ENCODE measurements around the gene PIGH. TPM values are rescaled to one million over a fixed set of nuclear protein-coding genes. Genes with fewer than 3 reads are reported as not detected.
A peak's percentile ranks its signal among the peaks of the same experiment; 100 is the strongest.
"Not testable (repeated sequence)": the region's sequence is repeated elsewhere in the genome, so short reads cannot be mapped to it uniquely, and the experiment has no call there.

PIGH gene
- total and polyA plus RNA-seq, 2 of the 13 experiments (the other 11 are each of a cell fraction or from before 2014, with no cell fraction given) = 30.0 to 43.5 TPM

DNA sequence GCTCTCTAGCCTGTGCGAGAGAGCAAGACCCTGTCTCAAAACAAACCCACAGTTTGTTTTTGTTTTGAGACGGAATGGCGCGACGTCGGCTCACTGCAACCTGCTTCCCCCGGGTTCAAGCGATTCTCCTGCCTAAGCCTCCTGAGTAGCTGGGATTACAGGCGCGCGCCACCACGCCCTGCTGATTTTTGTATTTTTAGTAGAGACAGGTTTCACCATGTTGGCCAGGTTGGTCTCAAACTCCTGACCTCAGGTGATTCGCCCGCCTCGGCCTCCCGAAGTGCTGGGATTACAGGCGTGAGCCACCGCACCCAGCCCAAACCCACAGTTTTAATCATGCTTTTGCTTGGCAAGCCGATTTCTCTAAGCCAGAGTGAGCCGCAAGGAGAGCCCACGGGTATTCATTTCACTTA is 500 bp upstream of the PIGH start:
- H3K9ac ChIP-seq (ENCODE audit: insufficient read depth, low read depth, low read length) = 0 out of 2 replicates have a peak overlapping the region, but pooled peaks have one; percentile 77
- BruUV-seq (replicated peaks); intact Hi-C loops (cut with micrococcal nuclease; ENCODE audit: unreplicated experiment); ATAC-seq; H2AFZ ChIP-seq (ENCODE audit: low read length); FAIRE-seq; H3K79me2 ChIP-seq (ENCODE audit: insufficient read depth, low read length); H3K36me3 ChIP-seq (replicated peaks in 1 of 2; ENCODE audit: control insufficient read depth in 1 of 2, insufficient read depth in 2 of 2, low read length in 2 of 2); H3K27me3 ChIP-seq (ENCODE audit: control insufficient read depth in 1 of 2, insufficient read depth in 2 of 2, low read length in 2 of 2); H3K9me3 ChIP-seq (ENCODE audit: low read length); DNase-seq (ENCODE audit: low spot score); H4K20me1 ChIP-seq (ENCODE audit: insufficient read depth, low read length): not testable (repeated sequence)
- H3K4me1 ChIP-seq (ENCODE audit: insufficient read depth, low read length) = peaks cover 44% of the 10 kb centered on the region
- ChIA-PET POLR2A (interaction anchor here (0.6 to 2.4 kb wide), 23 partner anchors 10 to 1225 kb away, joined by 3 to 11 read pairs (median 5); partner anchors contain the start of genes ARG2, RDH11 and ZFYVE26), CTCF (ENCODE audit: low intra/inter-chr PET ratio, low total read pairs) (interaction anchor here (2.0 to 2.5 kb wide), 2 partner anchors 66 to 104 kb away, joined by 11 read pairs; no protein-coding TSS in a partner anchor)
- in situ Hi-C loops (cut with HindIII; ENCODE audit: extremely low pct_ligation_motif_present, low pct_unique_long_range_greater_than_20kb) = loop anchor here (25.0 kb wide), 1 partner anchor 1212 kb away; no protein-coding TSS in a partner anchor
- H3K4me3 ChIP-seq (replicated peaks in 1 of 3; ENCODE audit: insufficient read depth in 1 of 3, low read depth in 2 of 3, low read length in 3 of 3) = peak overlapping the region in 2 of 3 experiments; percentile 21 to 87; a peak in 4 of 6 replicates
- H3K4me2 ChIP-seq (ENCODE audit: low read depth, low read length) = peak overlapping the region; percentile 69
- TF ChIP-seq ZNF460 (CRISPR knock-in tag; IDR thresholded peaks at IDR 0.05; ENCODE audit: borderline replicate concordance) (peak; percentile 44; the same call in 1 of the 2 replicates), ZSCAN25 (CRISPR knock-in tag; IDR thresholded peaks at IDR 0.05) (peak; percentile 6; the same call in 1 of the 2 replicates), ZBTB38 (CRISPR knock-in tag; IDR thresholded peaks at IDR 0.05) (0 out of 2 replicates have a peak, but pooled peaks have one; percentile 12), POGZ (CRISPR knock-in tag; IDR thresholded peaks at IDR 0.05) (0 out of 2 replicates have a peak, but pooled peaks have one; percentile 1), ZNF317 (CRISPR knock-in tag; IDR thresholded peaks at IDR 0.05) (peak; percentile 3; the same call in 1 of the 2 replicates), ZNF441 (CRISPR knock-in tag; IDR thresholded peaks at IDR 0.05; ENCODE audit: borderline replicate concordance) (0 out of 2 replicates have a peak, but pooled peaks have one; percentile 12)
- TF ChIP-seq, protein P1, sequence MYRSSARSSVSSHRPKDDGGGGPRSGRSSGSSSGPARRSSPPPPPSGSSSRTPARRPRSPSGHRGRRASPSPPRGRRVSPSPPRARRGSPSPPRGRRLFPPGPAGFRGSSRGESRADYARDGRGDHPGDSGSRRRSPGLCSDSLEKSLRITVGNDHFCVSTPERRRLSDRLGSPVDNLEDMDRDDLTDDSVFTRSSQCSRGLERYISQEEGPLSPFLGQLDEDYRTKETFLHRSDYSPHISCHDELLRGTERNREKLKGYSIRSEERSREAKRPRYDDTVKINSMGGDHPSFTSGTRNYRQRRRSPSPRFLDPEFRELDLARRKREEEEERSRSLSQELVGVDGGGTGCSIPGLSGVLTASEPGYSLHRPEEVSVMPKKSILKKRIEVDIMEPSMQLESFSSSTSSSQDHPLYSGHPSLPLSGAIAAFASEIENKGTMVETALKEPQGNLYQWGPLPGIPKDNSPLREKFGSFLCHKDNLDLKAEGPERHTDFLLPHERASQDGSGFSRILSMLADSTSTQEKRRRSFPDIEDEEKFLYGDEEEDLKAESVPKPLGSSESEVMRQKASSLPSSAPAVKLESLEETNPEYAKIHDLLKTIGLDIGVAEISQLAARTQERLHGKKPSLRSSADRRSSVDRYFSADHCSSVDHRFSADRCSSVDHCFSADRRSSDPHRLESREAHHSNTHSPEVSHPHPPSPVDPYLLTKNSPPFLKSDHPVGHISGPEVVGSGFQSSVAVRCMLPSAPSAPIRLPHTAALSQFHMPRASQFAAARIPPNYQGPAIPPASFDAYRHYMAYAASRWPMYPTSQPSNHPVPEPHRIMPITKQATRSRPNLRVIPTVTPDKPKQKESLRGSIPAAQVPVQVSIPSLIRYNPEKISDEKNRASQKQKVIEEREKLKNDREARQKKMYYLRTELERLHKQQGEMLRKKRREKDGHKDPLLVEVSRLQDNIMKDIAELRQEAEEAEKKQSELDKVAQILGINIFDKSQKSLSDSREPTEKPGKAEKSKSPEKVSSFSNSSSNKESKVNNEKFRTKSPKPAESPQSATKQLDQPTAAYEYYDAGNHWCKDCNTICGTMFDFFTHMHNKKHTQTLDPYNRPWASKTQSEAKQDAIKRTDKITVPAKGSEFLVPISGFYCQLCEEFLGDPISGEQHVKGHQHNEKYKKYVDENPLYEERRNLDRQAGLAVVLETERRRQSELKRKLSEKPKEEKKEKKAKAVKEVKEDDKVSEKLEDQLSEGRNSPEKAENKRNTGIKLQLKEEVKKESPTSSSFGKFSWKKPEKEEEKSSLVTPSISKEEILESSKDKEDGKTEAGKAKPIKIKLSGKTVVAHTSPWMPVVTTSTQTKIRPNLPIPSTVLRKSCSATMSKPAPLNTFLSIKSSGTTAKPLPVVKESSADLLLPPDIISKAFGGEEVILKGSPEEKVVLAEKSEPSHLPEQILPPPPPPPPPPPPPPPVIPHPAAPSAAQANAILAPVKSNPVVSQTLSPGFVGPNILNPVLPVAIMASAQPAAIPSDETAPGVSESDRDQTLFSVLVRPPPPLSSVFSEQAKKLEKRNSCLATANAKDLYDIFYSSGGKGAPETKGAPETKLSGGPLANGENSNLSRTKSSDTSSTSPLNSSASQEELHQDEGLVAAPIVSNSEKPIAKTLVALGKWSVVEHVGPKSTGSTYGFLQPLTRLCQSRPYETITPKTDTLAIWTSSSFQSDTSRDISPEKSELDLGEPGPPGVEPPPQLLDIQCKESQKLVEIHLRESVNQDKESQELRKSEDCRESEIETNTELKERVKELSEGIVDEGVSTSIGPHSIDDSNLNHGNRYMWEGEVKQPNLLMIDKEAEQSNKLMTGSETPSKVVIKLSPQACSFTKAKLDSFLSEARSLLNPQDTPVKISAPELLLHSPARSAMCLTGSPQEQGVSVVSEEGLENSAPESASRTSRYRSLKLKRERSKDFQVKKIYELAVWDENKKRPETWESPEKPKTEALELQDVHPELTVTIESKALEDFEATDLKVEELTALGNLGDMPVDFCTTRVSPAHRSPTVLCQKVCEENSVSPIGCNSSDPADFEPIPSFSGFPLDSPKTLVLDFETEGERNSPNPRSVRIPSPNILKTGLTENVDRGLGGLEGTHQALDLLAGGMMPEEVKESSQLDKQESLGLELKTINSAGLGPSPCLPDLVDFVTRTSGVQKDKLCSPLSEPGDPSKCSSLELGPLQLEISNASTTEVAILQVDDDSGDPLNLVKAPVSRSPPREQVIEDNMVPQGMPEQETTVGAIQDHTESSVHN (CRISPR knock-in tag; IDR thresholded peaks at IDR 0.05) = 0 out of 2 replicates have a peak, but pooled peaks have one; percentile 17
- TF ChIP-seq, protein P2, sequence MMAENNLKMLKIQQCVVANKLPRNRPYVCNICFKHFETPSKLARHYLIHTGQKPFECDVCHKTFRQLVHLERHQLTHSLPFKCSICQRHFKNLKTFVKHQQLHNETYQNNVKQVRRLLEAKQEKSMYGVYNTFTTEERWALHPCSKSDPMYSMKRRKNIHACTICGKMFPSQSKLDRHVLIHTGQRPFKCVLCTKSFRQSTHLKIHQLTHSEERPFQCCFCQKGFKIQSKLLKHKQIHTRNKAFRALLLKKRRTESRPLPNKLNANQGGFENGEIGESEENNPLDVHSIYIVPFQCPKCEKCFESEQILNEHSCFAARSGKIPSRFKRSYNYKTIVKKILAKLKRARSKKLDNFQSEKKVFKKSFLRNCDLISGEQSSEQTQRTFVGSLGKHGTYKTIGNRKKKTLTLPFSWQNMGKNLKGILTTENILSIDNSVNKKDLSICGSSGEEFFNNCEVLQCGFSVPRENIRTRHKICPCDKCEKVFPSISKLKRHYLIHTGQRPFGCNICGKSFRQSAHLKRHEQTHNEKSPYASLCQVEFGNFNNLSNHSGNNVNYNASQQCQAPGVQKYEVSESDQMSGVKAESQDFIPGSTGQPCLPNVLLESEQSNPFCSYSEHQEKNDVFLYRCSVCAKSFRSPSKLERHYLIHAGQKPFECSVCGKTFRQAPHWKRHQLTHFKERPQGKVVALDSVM (CRISPR knock-in tag; IDR thresholded peaks at IDR 0.05) = 0 out of 2 replicates have a peak, but pooled peaks have one; percentile 64
- TF ChIP-seq, protein P3, sequence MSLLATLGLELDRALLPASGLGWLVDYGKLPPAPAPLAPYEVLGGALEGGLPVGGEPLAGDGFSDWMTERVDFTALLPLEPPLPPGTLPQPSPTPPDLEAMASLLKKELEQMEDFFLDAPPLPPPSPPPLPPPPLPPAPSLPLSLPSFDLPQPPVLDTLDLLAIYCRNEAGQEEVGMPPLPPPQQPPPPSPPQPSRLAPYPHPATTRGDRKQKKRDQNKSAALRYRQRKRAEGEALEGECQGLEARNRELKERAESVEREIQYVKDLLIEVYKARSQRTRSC (CRISPR knock-in tag; IDR thresholded peaks at IDR 0.05; ENCODE audit: low read depth) = 0 out of 2 replicates have a peak, but pooled peaks have one; percentile 20
- H3K27ac ChIP-seq (ENCODE audit: extremely low read length, insufficient read depth, low read length) = peak overlapping the region; percentile 74
- 98% methylated on average over 21 of the region's 21 CpGs for WGBS (ENCODE audit: low lambda C conversion rate)

Data from HepG2 (cell line).